Epithelial cell of proximal tubule (primary cell): ENCODE results near the gene CCDC92B. TPM values are rescaled to one million over a fixed set of nuclear protein-coding genes. Genes with fewer than 3 reads are reported as not detected.
"Not testable (repeated sequence)": the region's sequence is repeated elsewhere in the genome, so short reads cannot be mapped to it uniquely, and the experiment has no call there.

Experiments used
- DNase-seq: peaks from one replicate; pipeline ENCODE4 v3.0.0-alpha.2; 2011; ENCODE audit warnings: low read depth
- H3K4me3 ChIP-seq: 2 replicates; pipeline ENCODE4 v1.5.1; 2011; ENCODE audit warnings: low read depth, mild to moderate bottlenecking, low read length
- total RNA-seq: library from RNA; depleted of rRNA; stranded (reverse); fragments of >200 nt; gene quantifications from 2 replicates; pipeline ENCODE4 v1.2.3, GENCODE V29; 2015
- TF ChIP-seq, protein P1 (sequence below): conservative IDR thresholded peaks from 2 replicates; pipeline ENCODE4 v1.5.1; 2012; ENCODE audit warnings: low read depth, mild to moderate bottlenecking, low read length

Gene CCDC92B
- total RNA-seq, 1 donor from 2014 or later, result 0.06 TPM

DNA sequence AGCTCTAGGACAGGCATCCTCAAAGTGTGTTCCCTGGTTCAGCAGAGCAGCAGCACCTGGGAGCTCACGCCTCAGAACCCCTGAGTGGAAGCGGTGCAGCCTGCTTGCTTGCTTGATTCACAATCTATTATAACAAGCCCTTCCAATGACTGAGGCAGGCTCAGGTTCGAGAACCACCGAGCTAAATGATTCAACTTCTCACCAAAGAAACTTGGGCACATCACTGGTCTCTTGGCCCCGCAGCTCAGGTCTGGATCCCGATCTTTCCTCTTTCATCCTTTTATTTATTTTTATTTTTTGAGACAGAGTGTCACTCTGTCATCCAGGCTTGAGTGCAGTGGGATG is 62.4 kb downstream of the CCDC92B start:
- H3K4me3 ChIP-seq, result no peak overlapping the region
- DNase-seq, result no peak
- TF ChIP-seq, protein P1, sequence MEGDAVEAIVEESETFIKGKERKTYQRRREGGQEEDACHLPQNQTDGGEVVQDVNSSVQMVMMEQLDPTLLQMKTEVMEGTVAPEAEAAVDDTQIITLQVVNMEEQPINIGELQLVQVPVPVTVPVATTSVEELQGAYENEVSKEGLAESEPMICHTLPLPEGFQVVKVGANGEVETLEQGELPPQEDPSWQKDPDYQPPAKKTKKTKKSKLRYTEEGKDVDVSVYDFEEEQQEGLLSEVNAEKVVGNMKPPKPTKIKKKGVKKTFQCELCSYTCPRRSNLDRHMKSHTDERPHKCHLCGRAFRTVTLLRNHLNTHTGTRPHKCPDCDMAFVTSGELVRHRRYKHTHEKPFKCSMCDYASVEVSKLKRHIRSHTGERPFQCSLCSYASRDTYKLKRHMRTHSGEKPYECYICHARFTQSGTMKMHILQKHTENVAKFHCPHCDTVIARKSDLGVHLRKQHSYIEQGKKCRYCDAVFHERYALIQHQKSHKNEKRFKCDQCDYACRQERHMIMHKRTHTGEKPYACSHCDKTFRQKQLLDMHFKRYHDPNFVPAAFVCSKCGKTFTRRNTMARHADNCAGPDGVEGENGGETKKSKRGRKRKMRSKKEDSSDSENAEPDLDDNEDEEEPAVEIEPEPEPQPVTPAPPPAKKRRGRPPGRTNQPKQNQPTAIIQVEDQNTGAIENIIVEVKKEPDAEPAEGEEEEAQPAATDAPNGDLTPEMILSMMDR, result no peak

DNA sequence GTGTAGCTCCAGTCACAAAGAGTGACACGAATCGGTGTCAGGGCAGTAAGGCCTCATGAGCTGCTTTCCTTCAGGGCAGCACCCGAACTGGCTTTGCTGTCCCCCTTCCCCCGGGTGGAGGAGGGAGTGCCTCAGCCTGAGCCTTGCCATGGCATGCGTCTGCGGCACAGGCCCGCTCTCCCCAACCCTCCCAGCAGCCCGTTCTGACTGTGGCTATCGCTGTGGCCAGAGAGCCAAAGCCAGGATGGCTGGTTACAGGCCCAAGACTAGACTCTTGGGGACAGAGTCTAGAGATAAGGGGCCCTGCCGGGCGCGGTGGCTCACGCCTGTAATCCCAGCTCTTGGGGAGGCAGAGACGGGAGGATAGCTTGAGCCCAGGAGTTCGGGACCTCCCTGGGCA is 63.8 kb downstream of the CCDC92B start:
- TF ChIP-seq, protein P1, result no peak
- DNase-seq, result no peak
- no peak overlapping the region for H3K4me3 ChIP-seq

DNA sequence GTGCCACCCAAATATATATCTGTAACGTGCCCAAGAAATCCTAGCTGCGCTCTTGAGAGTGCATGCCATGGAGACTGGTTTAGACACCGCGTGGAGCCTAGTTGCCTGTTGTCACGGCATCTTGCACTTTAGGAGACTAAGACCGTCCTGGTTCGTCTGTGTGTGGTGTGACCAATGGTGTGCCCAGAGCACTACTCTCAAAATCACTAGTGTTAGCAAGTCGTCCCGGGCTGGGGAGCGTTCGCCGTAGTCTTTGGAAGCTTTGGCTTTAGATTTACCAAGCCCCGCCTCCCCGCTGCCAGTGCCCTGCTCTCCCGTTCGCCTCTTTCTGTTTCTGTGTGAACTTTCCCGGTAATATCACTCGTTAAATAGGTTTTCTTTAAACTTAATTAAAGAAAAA is 64.9 kb downstream of the CCDC92B start:
- TF ChIP-seq, protein P1, result no peak
- no peak for DNase-seq
- H3K4me3 ChIP-seq, result no peak overlapping the region

DNA sequence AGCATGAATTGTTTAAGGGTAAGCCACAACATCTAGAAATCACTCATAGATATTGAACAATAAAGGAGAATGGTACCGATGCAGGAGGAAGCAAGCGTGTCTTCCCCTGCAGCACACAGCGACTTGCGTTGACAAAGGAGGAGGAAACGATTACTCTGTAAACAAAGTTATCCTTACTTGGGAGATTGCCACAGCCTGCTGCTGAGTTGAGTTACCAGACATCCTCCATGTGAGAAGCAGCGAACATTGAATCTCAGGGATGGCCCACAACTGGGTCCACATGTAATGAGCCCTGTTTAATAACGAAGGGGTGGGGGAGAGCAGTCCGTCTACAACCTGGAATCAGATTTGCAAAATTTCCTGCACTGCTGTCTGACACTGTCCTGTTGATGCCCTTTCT is 65.5 kb downstream of the CCDC92B start:
- no peak overlapping the region for H3K4me3 ChIP-seq
- TF ChIP-seq, protein P1, result no peak
- DNase-seq, result no peak

DNA sequence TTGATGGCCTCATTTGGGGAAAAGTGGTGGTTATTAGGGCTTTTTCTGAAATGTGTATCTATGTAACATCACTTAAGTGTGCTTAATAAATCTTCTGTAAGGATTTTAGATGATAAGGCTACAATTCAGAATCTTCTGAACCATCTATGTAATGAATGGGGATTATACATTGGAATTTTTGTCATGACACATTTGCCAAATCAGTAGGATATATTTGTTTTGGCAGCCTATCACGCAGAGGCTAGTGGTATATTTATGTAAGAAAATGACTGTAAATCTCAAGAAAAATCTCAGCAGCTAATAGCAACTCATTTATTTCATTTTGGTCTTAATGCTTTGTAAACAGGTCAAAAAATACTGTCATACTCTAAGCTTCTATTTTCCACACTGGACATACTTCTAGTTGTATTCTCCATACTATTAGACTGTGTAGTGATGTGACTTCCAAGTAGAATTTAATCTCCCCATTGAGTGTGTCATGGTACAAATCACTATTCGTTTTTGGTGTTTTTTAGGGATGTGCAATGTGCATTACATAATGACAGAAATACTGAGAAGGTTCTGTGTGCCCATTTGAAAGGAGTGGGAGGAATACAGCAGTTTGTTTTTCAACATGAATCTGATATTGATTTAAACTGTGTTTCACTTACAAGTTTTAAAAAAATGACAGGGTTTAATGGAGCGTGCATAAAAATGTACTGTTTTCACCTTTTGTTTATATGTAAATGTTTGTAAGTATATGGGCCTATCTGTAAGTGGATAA is 67.1 kb downstream of the CCDC92B start:
- no peak overlapping the region for H3K4me3 ChIP-seq
- no peak for DNase-seq
- TF ChIP-seq, protein P1, result no peak

DNA sequence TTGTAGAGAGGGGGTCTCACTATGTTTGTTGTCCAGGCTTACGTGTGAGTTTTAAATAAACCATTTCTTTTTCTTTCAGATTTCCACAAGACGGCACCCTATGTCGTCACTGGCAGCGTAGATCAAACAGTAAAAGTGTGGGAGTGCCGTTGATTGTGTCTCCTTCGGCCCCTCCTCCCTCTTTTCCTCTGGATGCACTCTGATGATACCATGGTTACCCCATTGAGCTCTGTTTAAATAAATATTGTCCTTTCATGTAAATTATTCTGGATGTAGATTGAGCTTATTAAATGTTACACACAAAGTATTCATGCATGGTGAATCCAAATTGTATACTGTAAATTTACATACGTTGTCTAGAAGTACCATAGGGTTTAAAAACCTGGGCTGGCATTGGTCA is 67.8 kb downstream of the CCDC92B start:
- no peak overlapping the region for H3K4me3 ChIP-seq
- TF ChIP-seq, protein P1, result no peak
- no peak for DNase-seq

DNA sequence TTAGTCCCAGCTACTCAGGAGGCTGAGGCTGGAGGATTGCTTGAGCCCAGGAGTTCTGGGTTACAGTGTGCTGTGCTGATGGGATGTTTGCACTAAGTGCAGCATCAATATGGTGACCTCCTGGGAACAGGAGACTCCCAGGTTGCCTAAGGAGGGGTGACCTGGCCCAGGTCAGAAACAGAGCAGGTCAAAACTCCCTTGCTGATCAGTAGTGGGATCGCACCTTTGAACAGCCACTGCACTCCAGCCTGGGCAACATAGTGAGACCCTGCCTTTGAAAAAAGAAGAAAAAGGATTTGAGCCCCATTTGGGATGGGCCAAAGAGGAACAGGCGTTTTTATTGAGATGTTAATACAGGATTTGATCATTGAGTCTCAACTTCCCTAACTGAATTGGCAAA is 68.5 kb downstream of the CCDC92B start:
- DNase-seq, result no peak
- H3K4me3 ChIP-seq, result no peak overlapping the region
- TF ChIP-seq, protein P1, result no peak

DNA sequence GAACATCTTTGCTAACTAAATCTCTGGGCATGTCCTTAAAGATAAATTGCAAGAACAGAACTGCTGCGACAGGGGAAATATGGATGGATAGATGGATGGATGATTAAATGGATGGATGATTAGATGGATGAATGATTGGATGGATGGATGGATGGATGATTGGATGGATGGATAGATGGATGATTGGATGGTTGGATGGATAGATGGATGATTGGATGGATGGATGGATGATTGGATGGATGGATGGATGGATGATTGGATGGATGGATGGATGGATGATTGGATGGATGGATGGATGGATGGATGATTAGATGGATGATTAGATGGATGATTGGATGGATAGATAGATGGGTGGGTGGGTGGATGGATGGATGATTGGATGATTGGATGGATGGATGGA is 70.2 kb downstream of the CCDC92B start:
- H3K4me3 ChIP-seq, DNase-seq: not testable (repeated sequence)
